Retinal pigment epithelial cell (primary cell): ENCODE data around the gene DOCK10.
A peak's percentile ranks its signal among the peaks of the same experiment; 100 is the strongest.

Source experiments
- DNase-seq: peaks from one replicate; pipeline ENCODE4 v3.0.0-alpha.2; 2010; ENCODE audit warnings: low read depth
- H3K4me3 ChIP-seq: 2 replicates; pipeline ENCODE4 v1.5.1; 2011; ENCODE audit warnings: mild to moderate bottlenecking, low read length, control low read depth, moderate library complexity
- CTCF ChIP-seq: conservative IDR thresholded peaks from 2 replicates; pipeline ENCODE4 v1.5.1; 2011; ENCODE audit warnings: low read depth, low read length, control low read depth, inconsistent platforms

Gene DOCK10

GRCh38 chr2:224850081-224850480 lies 192.2 kb downstream of the DOCK10 start:
- H3K4me3 ChIP-seq = no peak overlapping the region
- TF ChIP-seq CTCF = no peak
- DNase-seq = no peak

GRCh38 chr2:224849264-224849663 lies 193.0 kb downstream of the DOCK10 start:
- H3K4me3 ChIP-seq = no peak overlapping the region
- DNase-seq = no peak
- TF ChIP-seq CTCF = peak; percentile 35

GRCh38 chr2:224847961-224848850 lies 194.1 kb downstream of the DOCK10 start:
- no peak overlapping the region for H3K4me3 ChIP-seq
- DNase-seq = peak; percentile 99
- no peak for TF ChIP-seq CTCF

- no peak for DNase-seq
- no peak for TF ChIP-seq CTCF
- H3K4me3 ChIP-seq = no peak overlapping the region
These were observed 194.9 kb downstream of the DOCK10 start for GRCh38 chr2:224847381-224847780.

DNA sequence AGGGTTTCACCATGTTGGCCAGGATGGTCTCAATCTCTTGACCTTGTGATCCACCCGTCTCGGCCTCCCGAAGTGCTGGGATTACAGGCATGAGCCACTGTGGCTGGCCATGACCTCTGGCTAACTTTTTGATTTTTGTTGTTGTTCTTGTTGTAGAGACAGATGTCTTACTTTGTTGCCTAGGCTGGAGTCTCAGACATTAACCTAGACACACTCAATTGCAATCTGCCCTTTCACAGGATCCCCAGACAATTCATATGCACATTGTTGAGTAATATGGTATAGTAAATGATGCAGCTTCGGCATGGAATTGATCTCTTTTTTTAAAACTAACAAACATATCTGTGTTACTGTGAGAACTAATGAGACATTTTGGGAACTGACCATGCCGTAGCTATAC lies 195.6 kb downstream of the DOCK10 start:
- TF ChIP-seq CTCF = no peak
- DNase-seq = no peak
- H3K4me3 ChIP-seq = no peak overlapping the region

DNA sequence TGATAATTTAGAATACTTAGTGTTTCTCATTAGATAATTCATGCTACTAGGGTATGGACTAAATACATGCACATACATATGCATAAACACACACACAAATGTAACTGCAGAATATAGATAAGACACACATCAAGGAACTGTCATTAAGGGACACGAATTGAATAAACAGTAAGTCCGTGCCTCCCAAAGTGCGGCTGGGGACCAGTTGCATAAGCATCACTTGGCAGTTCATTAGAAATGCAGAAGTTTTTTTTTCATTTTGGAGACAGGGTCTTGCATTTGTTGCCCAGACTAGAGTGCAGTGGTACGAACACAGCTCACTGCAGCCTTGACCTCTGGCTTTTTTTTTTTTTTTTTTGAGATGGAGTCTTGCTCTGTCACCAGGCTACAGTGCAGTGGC lies 196.1 kb downstream of the DOCK10 start:
- DNase-seq = no peak
- no peak for TF ChIP-seq CTCF
- no peak overlapping the region for H3K4me3 ChIP-seq

DNA sequence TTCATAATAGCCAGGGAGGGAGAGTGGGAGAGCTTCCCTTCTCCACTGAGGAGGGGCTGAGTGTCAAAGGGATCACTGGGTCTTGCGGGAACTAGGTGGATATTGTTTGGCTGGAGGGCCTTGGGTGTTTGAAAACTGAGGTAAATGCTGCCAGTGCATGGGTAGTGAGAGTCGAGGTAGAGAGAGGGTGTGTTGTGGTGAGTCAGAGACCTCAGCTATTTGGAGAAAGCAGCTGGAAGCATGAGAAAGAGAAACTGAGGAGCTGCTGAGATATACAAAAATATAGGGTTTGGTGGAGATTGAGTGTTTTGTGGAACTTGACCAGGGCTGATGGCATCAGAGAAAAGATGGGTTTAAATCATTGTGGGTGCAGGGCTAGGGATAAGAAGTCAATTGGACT lies 199.1 kb downstream of the DOCK10 start:
- no peak overlapping the region for H3K4me3 ChIP-seq
- no peak for DNase-seq
- no peak for TF ChIP-seq CTCF
